Right atrium auricular region (tissue), 2 donors: ENCODE results near the gene CCDC178. TPM values are rescaled to one million over a fixed set of nuclear protein-coding genes. Genes with fewer than 3 reads are reported as not detected.

Experiments
- DNase-seq: peaks from one replicate; pipeline ENCODE4 v3.0.0-alpha.2; 2019; ENCODE audit warnings: low spot score
- H3K27ac ChIP-seq, 2 donors: fragments of 200-600 bp; sonication (generic); 1 replicate in 1 of 2; 2 replicates in 1 of 2; pipeline ENCODE4 v1.5.1; 2016 to 2019
- H3K27me3 ChIP-seq, 2 donors: fragments of 200-600 bp; sonication (generic); one replicate each; pipeline versions ENCODE4 v1.5.1 to v1.6.0; 2017 to 2019
- H3K36me3 ChIP-seq: fragments of 200-600 bp; sonication (generic); one replicate; pipeline ENCODE4 v1.5.1; 2016
- H3K4me1 ChIP-seq, 2 donors: fragments of 200-600 bp; sonication (generic); one replicate each; pipeline versions ENCODE4 v1.5.1 to v1.6.0; 2017 to 2019
- H3K4me3 ChIP-seq, 2 donors: fragments of 200-600 bp; sonication (generic); 1 replicate in 1 of 2; 2 replicates in 1 of 2; pipeline ENCODE4 v1.5.1; 2017 to 2019; ENCODE audit warnings: mild to moderate bottlenecking in 1 of 2, moderate library complexity in 1 of 2
- H3K9me3 ChIP-seq, 2 donors: fragments of 200-600 bp; sonication (generic); one replicate each; pipeline ENCODE4 v1.5.1; 2019
- CTCF ChIP-seq, 2 donors: fragments of 200-600 bp; sonication (generic); IDR thresholded peaks; one replicate each; pipeline ENCODE4 v1.5.1; 2019; ENCODE audit warnings: antibody characterized with exemption in 2 of 2
- total RNA-seq, 2 donors: library from RNA; depleted of rRNA; stranded (reverse); fragments of >200 nt; gene quantifications; one replicate each; pipeline ENCODE4 v1.1.0, GENCODE V29; 2016

CCDC178 gene
- total RNA-seq, 2 donors from 2014 or later = not detected

- H3K36me3 ChIP-seq = no peaks in the 10 kb centered on the region
- H3K4me3 ChIP-seq = no peak overlapping the region
- H3K9me3 ChIP-seq = no peaks in the 10 kb centered on the region
- DNase-seq = no peak
- TF ChIP-seq CTCF (IDR thresholded peaks at IDR 0.05) = no peak
- H3K27ac ChIP-seq = no peak overlapping the region
- no peaks in the 10 kb centered on the region for H3K27me3 ChIP-seq
- H3K4me1 ChIP-seq = no peaks in the 10 kb centered on the region
These were observed 27.0 kb upstream of the CCDC178 start for GRCh38 chr18:33467531-33467930.

- Histone ChIP-seq H3K4me3 (no peak overlapping the region), H3K9me3 (no peaks in the 10 kb centered on the region), H3K27me3 (no peaks in the 10 kb centered on the region), H3K4me1 (no peaks in the 10 kb centered on the region), H3K27ac (no peak overlapping the region), H3K36me3 (no peaks in the 10 kb centered on the region)
- DNase-seq = no peak
- no peak for TF ChIP-seq CTCF (IDR thresholded peaks at IDR 0.05)
These were observed 26.3 kb upstream of the CCDC178 start for GRCh38 chr18:33466822-33467221.

GRCh38 chr18:33460681-33461080 lies 20.2 kb upstream of the CCDC178 start:
- no peaks in the 10 kb centered on the region for H3K9me3 ChIP-seq
- H3K27me3 ChIP-seq = no peaks in the 10 kb centered on the region
- H3K36me3 ChIP-seq = no peaks in the 10 kb centered on the region
- no peaks in the 10 kb centered on the region for H3K4me1 ChIP-seq
- no peak for DNase-seq
- no peak overlapping the region for H3K4me3 ChIP-seq
- no peak for TF ChIP-seq CTCF (IDR thresholded peaks at IDR 0.05)
- no peak overlapping the region for H3K27ac ChIP-seq

GRCh38 chr18:33459612-33460011 lies 19.1 kb upstream of the CCDC178 start:
- no peaks in the 10 kb centered on the region for H3K27me3 ChIP-seq
- no peak for TF ChIP-seq CTCF (IDR thresholded peaks at IDR 0.05)
- no peak for DNase-seq
- H3K9me3 ChIP-seq = no peaks in the 10 kb centered on the region
- H3K27ac ChIP-seq = no peak overlapping the region
- no peaks in the 10 kb centered on the region for H3K36me3 ChIP-seq
- no peak overlapping the region for H3K4me3 ChIP-seq
- no peaks in the 10 kb centered on the region for H3K4me1 ChIP-seq

GRCh38 chr18:33446604-33447003 lies 6.1 kb upstream of the CCDC178 start:
- no peaks in the 10 kb centered on the region for H3K27me3 ChIP-seq
- DNase-seq = no peak
- TF ChIP-seq CTCF (IDR thresholded peaks at IDR 0.05) = no peak
- H3K4me1 ChIP-seq = no peaks in the 10 kb centered on the region
- no peaks in the 10 kb centered on the region for H3K36me3 ChIP-seq
- H3K4me3 ChIP-seq = no peak overlapping the region
- H3K9me3 ChIP-seq = no peaks in the 10 kb centered on the region
- H3K27ac ChIP-seq = no peak overlapping the region

GRCh38 chr18:33444709-33445108 lies 4.2 kb upstream of the CCDC178 start:
- Histone ChIP-seq H3K36me3 (no peaks in the 10 kb centered on the region), H3K27ac (no peak overlapping the region), H3K27me3 (no peaks in the 10 kb centered on the region), H3K4me3 (no peak overlapping the region), H3K9me3 (no peaks in the 10 kb centered on the region), H3K4me1 (peaks cover 0 to 3% of the 10 kb centered on the region in 2 donors)
- no peak for TF ChIP-seq CTCF (IDR thresholded peaks at IDR 0.05)
- no peak for DNase-seq
